Activated T-cell treated with anti-CD3 and anti-CD28 coated beads, Interleukin-2, amount 50 U/mL, for 1 hour (primary cell): ENCODE data around the gene PPP1R12A.
"Not testable (repeated sequence)": the region's sequence is repeated elsewhere in the genome, so short reads cannot be mapped to it uniquely, and the experiment has no call there.

Source experiments
- DNase-seq: peaks from one replicate; pipeline ENCODE4 v3.0.0-alpha.2; 2020

The PPP1R12A gene

GRCh38 chr12:79886917-79887519 lies 47.9 kb downstream of the PPP1R12A start:
- no peak for DNase-seq

- no peak for DNase-seq
These were observed 48.9 kb downstream of the PPP1R12A start for GRCh38 chr12:79885911-79886490.

- DNase-seq, result no peak
These were observed 50.4 kb downstream of the PPP1R12A start for GRCh38 chr12:79884401-79885006.

GRCh38 chr12:79883216-79883615 lies 51.7 kb downstream of the PPP1R12A start:
- no peak for DNase-seq

GRCh38 chr12:79881351-79881750 lies 53.5 kb downstream of the PPP1R12A start:
- no peak for DNase-seq

GRCh38 chr12:79878506-79878905 lies 56.4 kb downstream of the PPP1R12A start:
- DNase-seq, result not testable (repeated sequence)

GRCh38 chr12:79877246-79877645 lies 57.7 kb downstream of the PPP1R12A start:
- no peak for DNase-seq

GRCh38 chr12:79874665-79875064 lies 60.2 kb downstream of the PPP1R12A start:
- no peak for DNase-seq

GRCh38 chr12:79873201-79873600 lies 61.7 kb downstream of the PPP1R12A start:
- no peak for DNase-seq

- DNase-seq, result no peak
These were observed 63.3 kb downstream of the PPP1R12A start for GRCh38 chr12:79871621-79872020.

GRCh38 chr12:79870916-79871315 lies 64.0 kb downstream of the PPP1R12A start:
- no peak for DNase-seq

GRCh38 chr12:79859646-79860045 lies 75.3 kb downstream of the PPP1R12A start:
- no peak for DNase-seq

- no peak for DNase-seq
These were observed 76.4 kb downstream of the PPP1R12A start for GRCh38 chr12:79858518-79858917.

- DNase-seq, result no peak
These were observed 77.2 kb downstream of the PPP1R12A start for GRCh38 chr12:79857675-79858074.

GRCh38 chr12:79850610-79851299 lies 84.1 kb downstream of the PPP1R12A start:
- DNase-seq, result no peak

- DNase-seq, result no peak
These were observed 86.6 kb downstream of the PPP1R12A start for GRCh38 chr12:79848339-79848738.

- no peak for DNase-seq
These were observed 87.5 kb downstream of the PPP1R12A start for GRCh38 chr12:79847417-79847816.

GRCh38 chr12:79844693-79845092 lies 90.2 kb downstream of the PPP1R12A start:
- no peak for DNase-seq

GRCh38 chr12:79843978-79844377 lies 90.9 kb downstream of the PPP1R12A start:
- no peak for DNase-seq

- DNase-seq, result no peak
These were observed 92.3 kb downstream of the PPP1R12A start for GRCh38 chr12:79842630-79843029.

- no peak for DNase-seq
These were observed 93.0 kb downstream of the PPP1R12A start for GRCh38 chr12:79841878-79842265.

- DNase-seq, result no peak
These were observed 93.5 kb downstream of the PPP1R12A start for GRCh38 chr12:79841248-79841877.

GRCh38 chr12:79838359-79838758 lies 96.5 kb downstream of the PPP1R12A start:
- DNase-seq, result no peak

GRCh38 chr12:79837575-79837974 lies 97.3 kb downstream of the PPP1R12A start:
- no peak for DNase-seq
